Left hindlimb (tissue), 1 donor: ENCODE data around the gene ZDHHC8.

Experiments used
- DNase-seq: peaks from one replicate; pipeline ENCODE4 v3.0.0-alpha.2; 2018

Gene ZDHHC8

GRCh38 chr22:20165913-20166312, 34.3 kb downstream of the ZDHHC8 start:
- no peak for DNase-seq

- no peak for DNase-seq
Observed at GRCh38 chr22:20166703-20167102, 35.1 kb downstream of the ZDHHC8 start.

- DNase-seq: no peak
Observed at GRCh38 chr22:20167643-20168322, 36.2 kb downstream of the ZDHHC8 start.

GRCh38 chr22:20169253-20169822, 37.7 kb downstream of the ZDHHC8 start:
- no peak for DNase-seq

GRCh38 chr22:20170170-20170569, 38.6 kb downstream of the ZDHHC8 start:
- DNase-seq: no peak

GRCh38 chr22:20171288-20172140, 39.9 kb downstream of the ZDHHC8 start:
- no peak for DNase-seq

- no peak for DNase-seq
Observed at GRCh38 chr22:20172141-20172613, 40.6 kb downstream of the ZDHHC8 start.

GRCh38 chr22:20173246-20173645, 41.6 kb downstream of the ZDHHC8 start:
- no peak for DNase-seq

GRCh38 chr22:20173772-20174171, 42.2 kb downstream of the ZDHHC8 start:
- DNase-seq: no peak

- DNase-seq: no peak
Observed at GRCh38 chr22:20174785-20175596, 43.4 kb downstream of the ZDHHC8 start.

GRCh38 chr22:20175597-20175900, 43.9 kb downstream of the ZDHHC8 start:
- DNase-seq: no peak

GRCh38 chr22:20176421-20177085, 44.9 kb downstream of the ZDHHC8 start:
- DNase-seq: no peak

GRCh38 chr22:20177217-20177911, 45.8 kb downstream of the ZDHHC8 start:
- DNase-seq: no peak

- no peak for DNase-seq
Observed at GRCh38 chr22:20178075-20178914, 46.7 kb downstream of the ZDHHC8 start.

GRCh38 chr22:20178915-20179227, 47.3 kb downstream of the ZDHHC8 start:
- no peak for DNase-seq

GRCh38 chr22:20179455-20180244, 48.0 kb downstream of the ZDHHC8 start:
- no peak for DNase-seq

- no peak for DNase-seq
Observed at GRCh38 chr22:20180245-20180630, 48.6 kb downstream of the ZDHHC8 start.

GRCh38 chr22:20180640-20181039, 49.0 kb downstream of the ZDHHC8 start:
- DNase-seq: no peak

GRCh38 chr22:20181194-20181883, 49.7 kb downstream of the ZDHHC8 start:
- DNase-seq: no peak

GRCh38 chr22:20181884-20182236, 50.3 kb downstream of the ZDHHC8 start:
- no peak for DNase-seq
